Heart left ventricle (tissue), 16 donors: ENCODE results near the gene SERTM2. TPM values are rescaled to one million over a fixed set of nuclear protein-coding genes. Genes with fewer than 3 reads are reported as not detected.

Experiments
- ATAC-seq, 4 donors: fragments of 200-7000 bp; cut with Tn5 transposase; one replicate each; pipeline ENCODE4 v1.9.1; 2020 to 2022; ENCODE audit warnings: moderate library complexity in 4 of 4, mild to moderate bottlenecking in 3 of 4, moderate number of reproducible peaks in 1 of 4
- DNase-seq, 5 donors: peaks; one replicate each; pipeline ENCODE4 v3.0.0-alpha.2; 2020
- H3K27ac ChIP-seq, 12 donors: fragments of 200-600 bp; sonication (generic) in 4 of 12; one replicate each; pipeline versions ENCODE4 v1.5.0 to v1.8.0; 2016 to 2022; ENCODE audit warnings: mild to moderate bottlenecking in 2 of 12
- H3K27me3 ChIP-seq, 9 donors: fragments of 200-600 bp; sonication (generic) in 2 of 9; one replicate each; pipeline versions ENCODE4 v1.5.1 to v1.8.0; 2016 to 2022; ENCODE audit warnings: mild to moderate bottlenecking in 3 of 9
- H3K36me3 ChIP-seq, 9 donors: fragments of 200-600 bp; sonication (generic) in 2 of 9; one replicate each; pipeline versions ENCODE4 v1.5.0 to v1.8.0; 2018 to 2022; ENCODE audit warnings: mild to moderate bottlenecking in 2 of 9
- H3K4me1 ChIP-seq, 12 donors: fragments of 200-600 bp; sonication (generic) in 4 of 12; one replicate each; pipeline versions ENCODE4 v1.5.0 to v1.8.0; 2016 to 2022; ENCODE audit warnings: mild to moderate bottlenecking in 3 of 12
- H3K4me3 ChIP-seq, 12 donors: fragments of 200-600 bp; sonication (generic) in 4 of 12; one replicate each; pipeline versions ENCODE4 v1.5.0 to v1.8.0; 2017 to 2022; ENCODE audit warnings: mild to moderate bottlenecking in 9 of 12, moderate library complexity in 4 of 12
- H3K9me3 ChIP-seq, 12 donors: fragments of 200-600 bp; sonication (generic) in 4 of 12; one replicate each; pipeline versions ENCODE4 v1.5.0 to v1.8.0; 2016 to 2022; ENCODE audit warnings: mild to moderate bottlenecking in 1 of 12
- CTCF ChIP-seq, 12 donors: fragments of 200-600 bp; sonication (generic) in 4 of 12; IDR thresholded peaks; one replicate each; pipeline versions ENCODE4 v1.5.0 to v1.8.0; 2018 to 2022; ENCODE audit warnings: antibody characterized with exemption in 12 of 12, mild to moderate bottlenecking in 5 of 12
- POLR2A ChIP-seq, 2 donors: fragments of 450-650 bp; IDR thresholded peaks; one replicate each; pipeline ENCODE4 v1.6.1; 2017; ENCODE audit warnings: antibody characterized with exemption in 2 of 2, mild to moderate bottlenecking in 2 of 2, moderate library complexity in 2 of 2
- WGBS, 4 donors: extraction: QIAGEN DNeasy Blood & Tissue Kit in 2 of 4; methylation state at CpG; one replicate each; pipeline versions ENCODE4 v1.1.5 to v1.1.7; 2013 to 2018; 5-methylcytosine and 5-hydroxymethylcytosine counted together
- intact Hi-C, 10 donors: fragments of 100-400 bp; cut with DNase I; formaldehyde crosslinking; loops; one replicate each; pipeline versions ENCODE4 v1.11.1 to v1.14.2; 2022
- polyA plus RNA-seq, 2 donors: library from polyadenylated mRNA; stranded (reverse); fragments of 200-250 nt; gene quantifications; one replicate each; pipeline ENCODE4 v1.2.3, GENCODE V29; 2013
- total RNA-seq, 9 donors: library from RNA; depleted of rRNA in 2 of 9; stranded (reverse); fragments of >200 nt in 2 of 9; fragmentation: NEBNext Ultra II Directional in 3 of 9; extraction: Animal tissue kit (Norgen Biotek cat#: 25700) in 3 of 9; gene quantifications; one replicate each; pipeline versions ENCODE4 v1.1.0 to v1.2.4, GENCODE V29; 2016 to 2023
- donor health status: ischemic (EF 13 %, LVEDD 7.1; RV severe dilation, severe dysfunction).
- donor health status: healthy with polysubstance abuse.
- donor health status: DM: no; HTN: yes; CAD: no.
- donor health status: DM: no; HTN: no; CAD: no.
- donor health status: ischemic (EF 25% LVEDD 6.9; RV normal size, moderate dysfunction).
- donor health status: ischemic (EF 25% LVEDD 5.7; RV mildly dilated, moderate dysfunction).
- donor health status: healthy.
- donor health status: DM: yes; HTN: yes; CAD: no.
- donor health status: ischemic (EF 35%, LVEDD 5.7; RV mildly dilated, moderate dysfunction).
- donor health status: nonischemic (EF 11% LVEDD 7.7; RV severe dilation, severe dysfunction).
- donor health status: DM: yes; HTN: yes; CAD: no.
- donor health status: PGD.
- donor health status: ischemic (EF 29% LVEDD 5.4; RV normal size, mild dysfunction).
- donor health status: nonischemic (EF 23%, LVEDD 6.1; RV moderate dilation, normal function).

The SERTM2 gene
- total and polyA plus RNA-seq, 11 donors: 0.27 TPM; not detected in 10

DNA sequence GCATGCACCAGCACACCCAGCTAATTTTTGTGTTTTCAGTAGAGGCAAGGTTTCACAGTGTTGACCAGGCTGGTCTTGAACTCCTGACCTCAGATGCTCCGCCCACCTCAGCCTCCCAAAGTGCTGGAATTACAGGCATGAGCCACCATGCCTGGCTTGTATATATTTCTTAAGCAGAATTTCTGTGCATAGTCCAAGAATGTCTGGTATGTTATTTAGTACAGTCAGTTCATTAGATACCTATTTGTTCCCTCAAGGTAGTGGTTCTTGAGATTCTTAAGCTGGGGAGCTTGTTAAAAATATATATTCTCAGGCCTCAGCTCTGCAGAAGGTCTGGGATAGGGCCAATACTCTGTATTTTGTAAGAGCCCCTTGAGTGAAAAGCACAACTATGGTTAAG, 4.6 kb upstream of the SERTM2 start:
- DNase-seq (no peak), ATAC-seq (no peak)
- TF ChIP-seq CTCF (IDR thresholded peaks at IDR 0.05) (no peak), POLR2A (IDR thresholded peaks at IDR 0.05) (no peak)
- Histone ChIP-seq H3K27ac (no peak overlapping the region), H3K9me3 (no peaks in the 10 kb centered on the region), H3K27me3 (peaks cover 0 to 30% (median 0%) of the 10 kb centered on the region in 9 donors), H3K36me3 (no peaks in the 10 kb centered on the region), H3K4me3 (no peak overlapping the region), H3K4me1 (no peaks in the 10 kb centered on the region)
- intact Hi-C loops: no loop called here
- WGBS, 4 donors: 71 to 100% (median 92%) methylated on average over 1 of the region's 1 CpG

- DNase-seq (no peak), ATAC-seq (no peak)
- H3K4me3 ChIP-seq: no peak overlapping the region
- H3K9me3 ChIP-seq: no peaks in the 10 kb centered on the region
- H3K27ac ChIP-seq: no peak overlapping the region
- no peaks in the 10 kb centered on the region for H3K4me1 ChIP-seq
- intact Hi-C loops: no loop called here
- H3K36me3 ChIP-seq: no peaks in the 10 kb centered on the region
- TF ChIP-seq CTCF (IDR thresholded peaks at IDR 0.05) (no peak), POLR2A (IDR thresholded peaks at IDR 0.05) (no peak)
- peaks cover 0 to 30% (median 0%) of the 10 kb centered on the region in 9 donors for H3K27me3 ChIP-seq
Observed at GRCh38 chrX:111507933-111508332, 3.5 kb upstream of the SERTM2 start.

- Histone ChIP-seq H3K4me1 (no peaks in the 10 kb centered on the region), H3K36me3 (no peaks in the 10 kb centered on the region), H3K27me3 (peaks cover 0 to 28% (median 0%) of the 10 kb centered on the region in 9 donors), H3K9me3 (no peaks in the 10 kb centered on the region), H3K27ac (no peak overlapping the region), H3K4me3 (no peak overlapping the region)
- TF ChIP-seq CTCF (IDR thresholded peaks at IDR 0.05) (no peak), POLR2A (IDR thresholded peaks at IDR 0.05) (no peak)
- ATAC-seq: no peak
- intact Hi-C loops: no loop called here
- DNase-seq: no peak
Observed at GRCh38 chrX:111515298-111515697, 3.9 kb downstream of the SERTM2 start.

DNA sequence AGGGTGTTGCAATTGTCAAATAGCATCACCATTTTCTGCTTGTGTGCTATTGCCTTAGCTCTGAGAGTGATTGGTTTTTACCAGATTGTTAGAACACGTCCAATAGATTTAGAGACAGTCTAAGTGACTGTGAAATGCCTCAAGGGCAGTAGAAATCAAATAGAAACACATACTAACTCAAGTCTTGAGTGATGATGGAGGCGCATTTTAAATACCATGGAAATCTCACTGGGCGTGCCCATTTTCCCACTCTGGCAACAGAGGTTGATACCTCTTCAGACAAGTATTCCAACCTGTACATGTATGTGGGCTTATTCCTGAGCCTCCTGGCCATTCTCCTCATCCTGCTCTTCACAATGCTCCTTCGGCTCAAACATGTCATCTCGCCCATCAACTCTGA, 7.2 kb downstream of the SERTM2 start:
- WGBS, 4 donors: 74 to 90% (median 81%) methylated on average over 5 of the region's 5 CpGs
- intact Hi-C loops: no loop called here
- TF ChIP-seq POLR2A (IDR thresholded peaks at IDR 0.05) (no peak), CTCF (IDR thresholded peaks at IDR 0.05) (no peak)
- no peak overlapping the region for H3K27ac ChIP-seq
- DNase-seq: no peak
- no peaks in the 10 kb centered on the region for H3K4me1 ChIP-seq
- peaks cover 0 to 45% (median 0%) of the 10 kb centered on the region in 9 donors for H3K27me3 ChIP-seq
- no peaks in the 10 kb centered on the region for H3K9me3 ChIP-seq
- no peaks in the 10 kb centered on the region for H3K36me3 ChIP-seq
- H3K4me3 ChIP-seq: no peak overlapping the region
- no peak for ATAC-seq
